GM19328 (cell line): ENCODE results near the gene PIK3R4.

Experiments
- ATAC-seq: cut with Tn5 transposase; IDR thresholded peaks from one replicate; pipeline ENCODE4 v1.9.1; 2021; ENCODE audit warnings: mild to moderate bottlenecking, moderate library complexity; ENCODE audit not compliant: unreplicated experiment

PIK3R4 gene

DNA sequence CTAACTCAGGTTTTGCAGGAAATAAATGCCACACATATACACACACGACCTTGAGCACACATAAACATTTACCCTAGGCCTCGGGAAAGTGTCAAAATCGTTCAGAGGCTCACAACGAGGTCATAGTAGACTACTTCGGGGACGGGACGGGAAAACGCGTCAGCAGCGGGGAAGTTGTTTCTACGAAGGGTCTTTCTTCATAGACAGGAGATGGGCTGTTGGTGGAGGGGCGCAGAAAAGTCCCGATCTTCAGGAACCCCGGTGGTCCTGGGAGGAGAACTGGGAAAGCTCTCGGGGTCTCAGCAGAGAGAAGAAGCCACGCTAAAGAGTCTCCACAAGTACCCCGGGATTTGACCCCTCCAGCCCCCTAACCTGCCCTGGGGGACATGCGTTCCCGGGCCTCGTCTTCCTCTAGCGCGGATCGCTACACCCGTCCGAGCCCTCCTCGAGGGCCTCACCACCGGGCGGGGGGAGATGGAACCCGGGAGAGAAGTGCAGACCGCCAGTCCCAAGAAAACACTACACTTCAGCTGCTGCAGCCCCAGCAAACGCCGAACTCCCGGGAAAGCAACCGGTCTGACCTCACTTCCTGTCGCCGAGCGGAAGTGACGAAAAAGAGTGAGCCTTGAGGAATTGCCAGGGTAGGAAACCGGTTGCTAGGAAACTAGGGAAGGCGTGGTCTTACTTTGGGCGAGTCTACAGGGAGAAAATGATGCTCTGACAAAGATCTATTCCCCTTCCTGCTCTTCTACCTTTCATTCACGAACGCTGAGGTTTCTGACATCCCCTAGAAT lies at the start of gene PIK3R4:
Gene PIK3R4 (minus strand): TSS at position 584 of the 794 bp plus-strand sequence. CDS start 1,611 bp downstream, outside the sequence.
- peak; percentile 90 for ATAC-seq

DNA sequence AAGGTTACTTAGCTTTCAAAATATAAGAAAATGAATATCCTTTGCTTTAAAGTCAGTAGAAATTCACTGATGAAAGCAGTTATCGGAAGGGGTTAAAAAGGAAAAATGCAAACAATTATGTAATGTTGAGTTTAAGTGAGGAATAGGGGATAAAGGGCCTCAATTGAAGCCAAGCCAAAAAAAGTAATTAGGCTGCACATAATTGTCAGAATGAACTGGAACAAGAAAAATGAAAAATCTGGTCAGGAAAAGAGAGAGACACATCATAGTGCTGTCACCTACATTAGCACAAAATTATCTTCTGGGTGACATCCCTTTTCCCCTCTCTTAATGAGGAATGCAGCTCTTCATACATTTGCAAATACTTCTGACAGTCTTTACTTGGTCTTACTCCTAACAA lies 48.8 kb upstream of the PIK3R4 start:
- no peak for ATAC-seq

DNA sequence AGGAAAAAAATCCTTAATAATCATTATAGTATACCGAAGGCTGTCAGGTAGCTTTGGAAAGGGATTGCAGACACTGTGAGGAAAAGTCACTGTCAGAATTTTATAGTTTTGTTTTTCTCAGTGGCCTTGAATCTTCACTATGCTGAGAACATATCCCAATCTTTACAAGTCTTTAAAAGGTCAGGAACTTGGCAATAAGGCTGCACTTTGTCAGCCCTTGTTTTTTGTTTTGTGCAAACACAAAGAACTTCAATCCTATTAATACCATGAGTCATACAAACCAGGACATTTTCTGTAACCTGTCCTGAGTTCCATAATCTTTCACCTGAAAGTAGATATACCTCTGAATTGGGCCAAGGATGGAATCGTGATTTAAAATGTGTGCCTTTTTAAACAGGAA lies 45.6 kb upstream of the PIK3R4 start:
- ATAC-seq: no peak

DNA sequence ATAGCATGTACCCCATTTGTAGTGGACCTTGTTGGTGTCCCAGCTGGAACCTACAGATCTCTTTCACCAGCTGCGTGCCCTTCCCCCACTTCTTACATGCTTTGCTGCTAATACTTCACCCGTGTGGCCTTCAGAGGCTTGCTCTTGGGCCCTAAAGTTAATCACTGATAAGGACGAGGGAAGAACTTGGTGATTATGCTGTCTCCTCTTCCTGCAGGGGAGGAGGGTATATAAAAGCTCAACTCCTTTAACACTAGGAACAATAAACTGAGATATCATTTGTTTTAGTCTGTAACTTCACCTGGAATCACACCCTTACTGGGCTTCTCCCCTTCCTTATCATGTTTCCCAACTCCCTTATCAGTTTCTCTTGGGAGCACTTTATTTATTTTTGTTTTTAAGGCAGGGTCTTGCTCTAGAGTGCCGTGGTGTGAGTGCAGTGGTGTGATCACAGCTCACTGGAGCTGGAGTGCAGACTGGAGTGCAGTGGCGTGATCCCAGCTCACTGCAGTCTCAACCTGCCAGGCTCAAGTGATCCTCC lies 43.2 kb upstream of the PIK3R4 start:
- no peak for ATAC-seq

DNA sequence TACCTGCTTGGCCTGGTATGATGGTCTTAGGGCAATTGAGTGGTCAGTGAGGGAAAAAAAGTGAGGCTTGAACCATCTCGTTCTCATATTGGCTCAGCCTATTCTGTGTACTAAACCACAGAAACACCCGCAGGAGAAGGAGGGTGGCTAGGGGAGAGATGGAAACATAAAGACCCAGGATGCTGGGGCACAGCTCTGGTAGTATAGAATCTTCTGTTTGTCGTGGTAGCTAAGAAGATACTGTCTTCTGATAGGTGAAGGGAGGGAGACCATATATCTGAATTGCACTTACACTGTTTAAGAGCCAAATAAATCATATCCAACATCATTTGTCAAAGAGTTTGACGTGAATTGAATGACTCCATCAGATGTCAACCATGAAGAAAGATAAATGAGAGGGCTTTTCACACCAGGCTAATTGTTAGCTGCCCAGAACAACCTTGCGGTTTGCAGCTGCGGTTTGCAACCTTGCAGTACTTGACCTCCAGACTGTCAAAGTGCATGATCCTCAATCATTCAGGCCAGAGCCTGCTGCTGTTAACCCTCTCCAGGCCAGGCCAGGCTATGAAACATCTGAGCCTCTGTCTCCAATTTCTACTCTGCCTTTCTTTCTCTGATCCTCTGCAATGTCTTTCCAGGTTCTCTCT lies 40.9 kb upstream of the PIK3R4 start:
- no peak for ATAC-seq

DNA sequence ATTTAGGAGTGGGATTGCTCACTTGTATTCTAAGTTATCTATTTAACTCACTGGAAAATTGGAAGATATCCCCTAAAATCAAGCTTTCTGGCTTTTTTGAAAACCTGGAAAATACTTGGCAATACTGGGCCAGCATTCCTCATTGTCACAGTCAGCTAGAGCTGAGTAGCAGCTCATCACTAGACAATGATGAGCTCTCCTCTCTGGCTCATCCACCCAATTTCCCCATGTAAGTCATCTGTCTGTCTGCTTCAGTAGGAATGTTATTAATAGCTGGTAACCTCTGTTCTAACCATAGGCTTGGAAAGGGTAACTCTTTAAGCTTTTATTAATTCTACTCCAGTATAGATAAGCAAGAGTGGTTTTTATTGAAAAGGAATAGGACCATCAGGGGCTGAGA lies 39.7 kb upstream of the PIK3R4 start:
- no peak for ATAC-seq

DNA sequence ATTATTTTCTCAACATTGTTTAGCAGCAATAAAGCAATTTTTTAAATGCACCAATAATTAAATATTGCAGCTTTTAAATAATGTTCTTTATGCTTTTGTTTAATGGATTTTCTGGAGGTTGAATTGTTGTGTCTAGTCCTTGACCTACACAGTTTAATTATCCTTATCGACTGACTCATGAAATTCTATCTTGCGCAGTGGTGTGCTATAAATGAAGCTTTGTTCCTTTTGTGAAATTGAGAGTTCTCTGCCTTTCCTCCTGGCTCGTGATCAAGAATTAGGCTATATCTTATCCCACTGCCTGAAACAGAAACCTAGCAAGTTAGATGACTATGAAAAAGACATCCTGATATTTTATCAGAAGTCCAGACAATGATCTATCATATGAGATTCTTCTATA lies 37.0 kb upstream of the PIK3R4 start:
- ATAC-seq: no peak

DNA sequence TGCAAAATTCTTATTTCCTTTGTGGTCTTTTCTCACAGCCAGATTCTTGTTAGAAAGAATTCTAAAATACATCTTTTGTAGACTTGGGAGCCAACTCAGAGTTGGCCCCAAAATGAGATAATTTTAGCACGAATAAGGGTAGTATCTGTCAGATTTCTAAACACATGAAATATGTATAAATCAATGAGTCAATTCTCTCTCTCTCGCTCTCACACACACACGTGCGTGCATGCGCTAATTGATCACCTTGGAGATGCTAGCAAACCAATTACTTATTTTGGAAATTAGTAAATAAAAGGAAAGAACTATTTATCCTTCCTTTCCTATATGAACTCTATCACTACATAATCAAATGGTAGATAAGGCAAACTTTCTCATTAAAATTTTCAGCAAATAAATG lies 32.9 kb upstream of the PIK3R4 start:
- ATAC-seq: no peak

DNA sequence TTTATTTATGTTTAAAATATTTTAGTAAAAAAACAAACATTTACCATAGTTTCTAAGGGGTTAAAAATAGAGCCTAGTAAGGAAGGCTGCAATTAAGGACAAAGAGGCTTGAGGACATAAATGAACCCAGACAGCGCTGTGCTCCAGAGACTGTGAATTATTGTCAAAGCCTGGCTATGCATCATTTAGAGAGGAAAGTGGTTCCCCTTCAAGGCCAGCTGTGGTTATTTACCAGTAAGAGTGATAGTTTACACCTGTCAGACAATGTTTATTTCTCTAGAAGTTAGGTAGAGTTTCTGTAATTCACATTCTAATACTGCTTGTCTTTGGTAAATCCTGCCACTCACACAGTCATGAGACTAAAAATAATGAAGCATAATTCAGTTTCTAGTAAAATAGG lies 32.4 kb upstream of the PIK3R4 start:
- no peak for ATAC-seq

DNA sequence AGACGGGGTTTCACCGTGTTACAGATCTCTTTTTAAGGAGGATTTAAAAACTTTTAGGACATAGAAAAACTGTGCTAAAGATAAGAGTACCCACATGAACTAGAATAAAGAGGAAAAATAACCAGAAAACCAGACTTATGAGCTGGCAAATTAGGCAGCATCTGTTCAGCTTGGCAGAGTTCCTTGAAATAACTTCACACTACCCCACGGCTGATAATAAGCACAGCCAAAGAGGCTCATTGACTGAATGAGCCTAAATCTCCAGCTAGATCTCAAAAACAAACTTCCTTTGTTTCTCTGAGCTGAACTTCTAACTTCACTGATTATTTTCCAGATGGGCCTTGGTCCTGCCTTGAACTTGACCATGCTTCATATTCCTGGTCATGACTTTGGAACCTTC lies 26.7 kb upstream of the PIK3R4 start:
- no peak for ATAC-seq

DNA sequence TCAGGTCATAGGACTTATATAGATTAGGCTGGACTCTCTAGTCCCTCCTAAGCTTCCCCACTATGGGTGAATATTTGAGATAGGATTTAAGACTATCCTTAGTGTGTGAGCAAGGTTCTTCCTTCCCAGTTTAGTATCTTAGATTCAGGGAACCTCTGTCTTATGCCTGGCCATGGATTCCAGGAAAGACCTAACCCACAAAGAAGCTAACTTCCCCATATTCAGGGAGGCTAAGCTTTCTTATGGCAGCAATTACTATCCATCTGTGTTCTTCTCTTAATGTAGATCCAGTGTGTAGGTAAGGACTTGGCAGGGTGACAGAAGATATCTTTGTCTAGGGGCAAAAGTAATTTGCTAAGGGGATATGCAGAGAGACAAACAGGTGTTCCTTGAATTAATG lies 25.5 kb upstream of the PIK3R4 start:
- no peak for ATAC-seq

DNA sequence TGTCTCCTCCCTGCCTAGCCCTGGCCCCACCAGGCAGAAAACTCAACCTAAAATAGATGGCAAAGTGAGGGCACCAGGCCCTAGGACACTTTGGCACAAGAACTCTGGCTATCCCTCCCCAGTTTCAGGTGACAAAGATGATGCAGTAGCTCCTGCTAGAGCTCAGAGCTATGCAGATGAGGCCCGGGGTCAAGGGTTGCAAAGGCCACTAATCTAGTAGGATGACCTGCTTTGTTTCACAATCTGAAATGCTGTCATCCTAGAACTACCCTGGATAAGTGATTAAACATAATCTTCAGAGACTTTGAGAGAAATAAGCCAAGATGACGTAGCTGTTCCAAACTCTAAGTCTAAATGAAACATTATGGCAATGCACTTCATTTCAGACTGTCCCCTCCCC lies 24.0 kb upstream of the PIK3R4 start:
- ATAC-seq: no peak

DNA sequence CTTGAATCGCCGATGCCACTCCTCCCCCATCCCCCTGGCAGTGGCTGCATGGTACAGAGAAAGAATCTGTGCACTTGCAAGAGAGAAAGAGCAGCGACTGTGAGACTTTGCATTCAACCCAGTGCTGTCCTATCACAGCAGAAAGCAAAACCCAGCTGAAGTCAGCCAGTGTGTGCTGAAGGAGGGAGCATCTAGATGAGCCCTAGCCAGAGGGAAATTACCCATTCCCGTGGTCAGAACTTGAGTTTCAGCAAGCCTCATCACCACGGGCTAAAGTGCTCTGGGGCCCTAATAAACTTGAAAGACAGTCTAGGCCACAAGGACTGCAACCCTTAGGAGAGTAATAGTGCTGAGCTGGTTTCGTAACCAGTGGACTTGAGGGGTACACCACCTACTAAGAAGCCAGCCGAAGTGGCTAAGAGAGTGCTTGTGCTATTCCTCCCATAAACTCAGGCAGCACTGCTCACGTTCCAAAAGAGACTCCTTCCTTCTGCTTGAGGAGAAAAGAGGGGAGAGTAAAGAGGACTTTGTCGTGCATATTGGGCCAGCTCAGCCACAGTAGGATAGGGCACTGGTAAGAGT lies 15.2 kb upstream of the PIK3R4 start:
- ATAC-seq: no peak

DNA sequence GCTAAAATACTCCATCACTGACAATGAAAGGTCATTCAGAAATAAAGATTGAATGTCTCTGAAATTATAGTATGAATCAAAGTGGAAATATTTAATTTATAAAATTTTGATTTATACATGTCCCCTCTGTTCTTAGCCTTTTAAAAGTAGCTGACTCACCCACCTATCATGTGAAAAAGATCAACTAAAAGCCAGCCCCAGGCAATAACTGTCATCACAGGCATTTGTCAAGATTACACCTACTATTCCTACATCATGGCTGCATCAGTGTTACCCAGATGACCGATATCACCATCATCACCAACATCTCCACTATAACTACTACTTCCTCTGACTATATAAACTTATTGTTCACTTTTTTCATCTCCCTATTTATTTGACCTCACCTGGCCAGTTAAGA lies 14.3 kb upstream of the PIK3R4 start:
- no peak for ATAC-seq

DNA sequence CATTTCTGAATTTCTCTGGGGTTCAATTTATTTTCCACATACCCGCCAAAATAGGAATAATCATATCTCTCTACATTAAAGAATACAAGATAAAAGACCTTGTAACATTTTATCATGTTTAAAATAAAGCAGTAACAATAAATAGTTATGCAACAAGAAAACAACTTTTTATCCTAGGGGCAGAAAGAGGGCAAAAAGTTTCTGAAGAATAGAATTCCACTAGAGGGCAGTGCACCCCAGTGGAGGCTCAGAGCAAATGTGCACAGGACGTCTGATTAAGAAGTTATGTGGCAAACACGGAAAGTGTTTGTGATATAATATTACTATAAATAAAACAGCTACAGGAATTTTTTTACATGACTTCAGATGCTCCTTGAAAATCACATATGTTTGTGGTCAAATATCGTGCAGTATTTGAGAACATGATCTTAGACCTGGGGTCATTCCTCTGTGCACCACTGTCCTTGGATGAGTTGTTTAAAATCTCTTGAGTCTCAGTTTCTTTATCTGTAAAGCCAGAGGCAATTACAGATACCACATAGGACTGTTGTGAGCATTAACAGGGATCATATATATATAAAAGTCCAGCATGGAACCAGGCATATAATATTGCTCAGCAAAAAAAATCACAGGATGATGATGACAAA lies 13.2 kb upstream of the PIK3R4 start:
- ATAC-seq: no peak

DNA sequence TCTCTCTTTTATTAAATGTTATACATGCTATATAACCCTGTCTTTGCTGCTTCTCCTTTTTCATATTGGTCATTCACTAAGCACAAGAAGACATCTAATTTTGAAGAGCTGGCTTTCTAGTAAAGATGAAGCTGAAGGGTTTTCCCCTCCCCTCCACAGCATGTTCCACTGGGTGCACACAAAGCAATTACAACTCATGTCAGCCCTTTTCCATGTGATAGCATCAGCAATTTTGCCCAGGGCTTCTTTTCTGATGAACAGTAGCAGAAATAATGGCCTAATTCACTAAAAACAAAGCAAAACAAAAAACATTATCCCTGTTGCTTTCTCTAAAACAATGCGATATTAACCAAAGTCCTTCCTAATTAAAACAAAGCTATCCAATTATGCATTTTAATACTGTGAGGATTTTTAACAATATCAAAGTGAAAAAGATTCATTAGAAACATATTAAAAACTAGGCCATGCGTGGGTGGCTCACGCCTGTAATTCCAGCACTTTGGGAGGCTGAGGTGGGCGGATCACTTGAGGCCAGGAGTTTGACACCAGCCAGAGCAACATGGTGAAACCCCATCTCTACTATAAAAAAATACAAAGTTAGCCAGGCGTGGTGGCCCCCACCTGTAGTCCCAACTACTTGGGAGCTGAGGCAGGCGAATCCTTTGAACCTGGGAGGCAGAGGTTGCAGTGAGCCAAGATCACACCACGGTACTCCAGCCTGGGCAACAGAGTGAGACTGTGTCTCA lies 12.2 kb upstream of the PIK3R4 start:
- ATAC-seq: no peak

DNA sequence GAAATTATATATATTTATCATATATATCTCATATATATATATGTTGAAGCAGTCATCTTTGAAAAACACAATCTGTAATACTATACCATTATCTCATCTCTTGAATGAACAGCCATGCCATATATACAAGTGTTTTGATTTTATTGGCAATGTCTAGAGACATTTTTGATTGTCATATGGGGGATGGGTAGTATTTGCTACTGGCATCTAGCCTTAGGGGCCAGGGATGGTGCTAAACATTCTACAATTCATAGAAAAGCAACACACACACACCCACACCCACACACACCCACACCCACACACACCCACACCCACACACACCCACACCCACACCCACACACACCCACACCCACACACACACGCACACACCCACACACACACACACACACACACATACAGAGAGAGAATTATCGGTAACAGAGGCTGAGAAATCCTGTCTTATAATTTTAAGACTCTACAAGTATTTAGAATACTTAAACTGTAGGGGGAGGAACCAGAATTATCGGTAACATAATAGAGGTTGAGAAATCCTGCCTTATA lies 11.1 kb upstream of the PIK3R4 start:
- no peak for ATAC-seq

DNA sequence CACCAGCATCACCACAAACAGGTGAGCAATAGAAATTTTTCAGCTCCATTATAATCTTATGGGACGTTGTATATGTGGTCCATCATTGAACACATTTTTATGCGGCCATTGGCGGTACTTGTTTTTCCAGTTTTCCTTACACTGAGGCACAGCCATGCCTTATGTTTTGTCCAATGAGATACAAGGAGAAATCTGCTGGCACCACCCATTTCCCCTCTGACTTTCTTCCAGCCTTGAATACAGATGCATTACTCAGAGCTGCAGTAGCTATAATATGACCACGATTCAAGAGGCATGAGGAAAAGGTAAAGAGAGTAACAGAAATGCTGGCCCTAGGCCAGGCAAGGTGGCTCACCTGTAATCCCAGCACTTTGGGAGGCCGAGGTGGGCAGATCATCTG lies 9.0 kb upstream of the PIK3R4 start:
- no peak for ATAC-seq

DNA sequence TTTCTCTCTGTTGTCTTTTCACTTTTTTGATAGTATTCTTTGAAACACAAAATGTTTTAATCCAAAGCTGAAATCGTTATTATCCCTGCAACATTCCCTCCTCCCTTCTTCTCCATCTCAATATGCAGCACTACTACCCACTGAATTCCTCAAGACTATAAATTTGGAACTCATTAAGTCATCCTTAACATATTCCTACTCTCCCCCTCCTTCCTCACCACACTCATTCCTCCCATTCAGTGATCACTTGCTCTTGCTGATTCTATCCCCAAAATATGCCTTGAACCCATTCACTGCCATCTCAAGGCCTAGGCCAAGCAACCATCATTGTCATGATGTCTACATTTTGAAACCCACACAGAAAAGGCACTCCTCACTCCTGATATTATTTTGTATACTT lies 2.4 kb upstream of the PIK3R4 start:
- no peak for ATAC-seq

DNA sequence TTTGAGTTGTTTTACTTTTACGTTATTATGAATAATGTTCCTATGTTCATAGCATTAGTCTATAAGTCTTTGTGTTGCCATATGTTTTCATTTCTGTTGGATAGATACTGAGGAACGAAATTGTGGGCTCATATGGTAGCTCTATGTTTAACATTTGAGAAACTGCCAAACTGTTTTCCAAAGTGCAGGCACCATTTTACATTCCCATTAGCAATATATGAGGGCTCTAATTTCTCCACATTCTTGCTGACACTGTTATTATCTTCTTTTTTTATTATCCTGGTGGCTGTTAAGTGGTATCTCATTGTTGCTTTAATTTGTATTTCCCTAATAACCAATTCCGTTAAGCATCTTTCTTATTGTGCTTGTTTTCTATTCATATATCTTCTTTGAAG lies 1.8 kb upstream of the PIK3R4 start:
- no peak for ATAC-seq

DNA sequence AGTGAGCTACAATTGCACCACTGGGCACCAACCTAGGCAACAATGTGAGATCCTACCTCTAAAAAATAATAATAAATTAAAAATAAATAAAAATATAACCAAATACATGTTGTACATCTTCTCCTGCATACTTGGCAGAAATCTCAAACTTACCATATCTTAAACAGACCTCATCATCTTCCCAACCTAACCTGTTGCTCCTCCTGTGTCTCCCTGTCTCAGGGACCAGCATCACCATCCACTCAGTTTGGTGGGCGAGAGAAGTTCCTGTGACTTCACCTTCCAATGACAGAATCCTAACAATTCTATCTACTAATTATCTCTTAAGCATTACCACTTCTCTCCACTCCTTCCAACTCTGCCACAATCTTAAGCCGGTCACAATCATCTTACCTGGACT lies 3.3 kb downstream of the PIK3R4 start:
- no peak for ATAC-seq
